CD4-positive, CD25-positive, alpha-beta regulatory T cell (primary cell): ENCODE results near the gene FREM1. TPM values are rescaled to one million over a fixed set of nuclear protein-coding genes. Genes with fewer than 3 reads are reported as not detected.

Source experiments
- ATAC-seq, 2 donors: fragments of 150-1000 bp; cut with Tn5 transposase; one replicate each; pipeline ENCODE4 v1.10.0; 2021; ENCODE audit warnings: low read depth in 2 of 2, moderate number of reproducible peaks in 2 of 2, moderate library complexity in 1 of 2
- DNase-seq, 3 donors: peaks; one replicate each; pipeline versions ENCODE4 v3.0.0 to v3.0.0-alpha.2; 2012 to 2022; ENCODE audit warnings: mixed read lengths in 1 of 3
- H3K27ac ChIP-seq: one replicate; pipeline ENCODE4 v1.7.0; 2013; ENCODE audit warnings: mild to moderate bottlenecking, low read length; ENCODE audit not compliant: insufficient read depth, poor library complexity, severe bottlenecking
- H3K27me3 ChIP-seq: one replicate; pipeline ENCODE4 v1.7.0; 2013; ENCODE audit warnings: low read length; ENCODE audit not compliant: control insufficient read depth, insufficient read depth
- H3K36me3 ChIP-seq: one replicate; pipeline ENCODE4 v1.7.0; 2013; ENCODE audit warnings: mild to moderate bottlenecking, low read length, moderate library complexity; ENCODE audit not compliant: control insufficient read depth, insufficient read depth
- H3K4me1 ChIP-seq: 2 replicates; pipeline ENCODE4 v1.7.0; 2013; ENCODE audit warnings: mild to moderate bottlenecking, low read length; ENCODE audit not compliant: insufficient read depth, control insufficient read depth, poor library complexity, severe bottlenecking
- H3K4me3 ChIP-seq: one replicate; pipeline ENCODE4 v1.7.0; 2013; ENCODE audit warnings: low read depth, mild to moderate bottlenecking, low read length, moderate library complexity
- H3K9me3 ChIP-seq, 2 experiments: 1 replicate in 1 of 2; 2 replicates in 1 of 2; pipeline ENCODE4 v1.7.0; 2013; ENCODE audit warnings: low read length in 2 of 2, mild to moderate bottlenecking in 1 of 2, moderate library complexity in 1 of 2; ENCODE audit not compliant: control insufficient read depth in 2 of 2
- H3K27ac Mint-ChIP-seq, 3 donors: one replicate each; pipeline ENCODE4 v1.8.0; 2020 to 2022; ENCODE audit warnings: mild to moderate bottlenecking in 3 of 3, mixed read lengths in 3 of 3, moderate library complexity in 2 of 3
- H3K27me3 Mint-ChIP-seq: one replicate; pipeline ENCODE4 v1.8.0; 2022; ENCODE audit warnings: mild to moderate bottlenecking, mixed read lengths
- H3K36me3 Mint-ChIP-seq: one replicate; pipeline ENCODE4 v1.8.0; 2020; ENCODE audit warnings: mixed read lengths
- H3K4me1 Mint-ChIP-seq, 4 donors: one replicate each; pipeline ENCODE4 v1.8.0; 2020 to 2022; ENCODE audit warnings: mixed read lengths in 4 of 4, mild to moderate bottlenecking in 1 of 4
- H3K4me3 Mint-ChIP-seq, 4 donors: one replicate each; pipeline ENCODE4 v1.8.0; 2020 to 2022; ENCODE audit warnings: mild to moderate bottlenecking in 4 of 4, mixed read lengths in 4 of 4, moderate library complexity in 3 of 4
- H3K9me3 Mint-ChIP-seq, 7 donors: one replicate each; pipeline ENCODE4 v1.8.0; 2020 to 2022; ENCODE audit warnings: mixed read lengths in 7 of 7, mild to moderate bottlenecking in 3 of 7, moderate library complexity in 2 of 7
- polyA plus RNA-seq, 4 donors: library from polyadenylated mRNA; unstranded; fragments of 300-500 nt; fragmentation: Illumina TruSeq; gene quantifications; one replicate each; pipeline ENCODE4 v1.2.3, GENCODE V29; 2021
- total RNA-seq: library from RNA; stranded (reverse); gene quantifications from one replicate; pipeline ENCODE4 v1.2.3, GENCODE V29; 2022

FREM1 gene
- total and polyA plus RNA-seq, 5 donors from 2014 or later = 0.67 TPM; not detected in 4

DNA sequence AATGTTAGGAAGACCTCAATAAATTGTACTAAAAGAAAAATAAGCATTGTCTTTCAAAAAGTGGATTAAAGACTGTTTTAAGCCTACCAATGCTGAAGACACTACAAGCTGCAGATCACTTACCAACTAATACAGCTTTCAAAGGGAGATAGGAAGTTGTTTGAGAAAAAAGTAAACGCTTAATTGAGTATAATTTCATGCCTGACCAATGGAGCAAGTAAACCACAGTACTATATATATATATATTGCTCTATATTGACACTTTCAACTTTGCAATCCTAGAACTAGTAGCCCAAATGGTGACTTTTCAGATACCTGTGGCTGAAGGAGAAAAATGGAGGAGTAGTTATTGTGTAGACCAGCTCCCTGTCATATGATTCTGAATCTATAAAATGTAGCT lies 85.7 kb downstream of the FREM1 start:
- Histone ChIP-seq H3K4me3 (no peak overlapping the region), H3K27me3 (no peaks in the 10 kb centered on the region), H3K36me3 (no peaks in the 10 kb centered on the region), H3K9me3 (no peaks in the 10 kb centered on the region), H3K27ac (no peak overlapping the region), H3K4me1 (no peaks in the 10 kb centered on the region)
- H3K36me3 Mint-ChIP-seq = no peaks in the 10 kb centered on the region
- ATAC-seq = no peak
- no peak overlapping the region for H3K27ac Mint-ChIP-seq
- H3K27me3 Mint-ChIP-seq = peaks cover 6% of the 10 kb centered on the region
- H3K9me3 Mint-ChIP-seq = peaks cover 0 to 4% (median 0%) of the 10 kb centered on the region in 7 donors
- no peaks in the 10 kb centered on the region for H3K4me1 Mint-ChIP-seq
- no peak for DNase-seq
- H3K4me3 Mint-ChIP-seq = no peak overlapping the region

DNA sequence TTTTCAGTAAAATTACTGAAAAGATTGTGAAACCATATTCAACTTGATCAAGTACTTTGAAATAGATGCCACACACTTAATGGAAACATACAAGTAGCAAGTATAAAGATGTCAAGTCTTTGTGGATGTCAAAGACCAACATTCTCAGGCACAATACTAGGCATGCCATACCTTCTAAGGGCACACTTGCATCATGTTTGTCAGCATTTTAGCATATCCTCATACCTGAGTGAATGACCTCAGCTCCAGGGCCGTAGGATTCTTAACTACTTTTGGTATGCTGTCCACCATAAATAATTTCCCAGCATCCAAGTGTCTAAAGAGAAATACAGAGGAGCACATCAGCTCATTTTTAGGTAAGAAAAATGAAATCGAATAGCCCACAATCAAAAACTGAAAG lies 86.4 kb downstream of the FREM1 start:
- no peak overlapping the region for H3K4me3 Mint-ChIP-seq
- H3K27me3 ChIP-seq = no peaks in the 10 kb centered on the region
- ATAC-seq (no peak), DNase-seq (no peak)
- no peak overlapping the region for H3K27ac Mint-ChIP-seq
- no peaks in the 10 kb centered on the region for H3K4me1 Mint-ChIP-seq
- no peaks in the 10 kb centered on the region for H3K36me3 Mint-ChIP-seq
- H3K27me3 Mint-ChIP-seq = peaks cover 11% of the 10 kb centered on the region
- H3K36me3 ChIP-seq = no peaks in the 10 kb centered on the region
- H3K9me3 ChIP-seq = no peaks in the 10 kb centered on the region
- no peak overlapping the region for H3K27ac ChIP-seq
- H3K9me3 Mint-ChIP-seq = peaks cover 0 to 3% (median 0%) of the 10 kb centered on the region in 7 donors
- no peak overlapping the region for H3K4me3 ChIP-seq
- H3K4me1 ChIP-seq = no peaks in the 10 kb centered on the region

DNA sequence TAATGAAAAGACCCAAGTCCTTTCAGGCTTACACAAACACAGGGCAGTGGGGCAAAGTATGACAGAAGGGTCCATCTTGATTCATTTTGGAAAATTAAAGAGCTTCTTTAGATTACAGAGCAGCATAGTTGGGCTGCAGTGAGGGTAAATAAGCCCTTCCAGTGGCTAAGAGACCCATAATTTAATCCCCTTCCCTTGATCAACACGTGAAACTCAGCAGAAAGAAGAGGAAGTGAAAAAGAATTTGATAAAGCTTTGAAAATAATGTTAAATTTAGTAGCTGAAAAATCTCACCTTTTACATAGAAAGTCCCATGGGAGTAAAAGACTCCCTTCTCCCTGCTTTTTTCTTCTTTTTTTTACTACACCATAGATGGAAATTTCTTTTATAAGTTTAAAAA lies 87.6 kb downstream of the FREM1 start:
- no peak for DNase-seq
- Histone ChIP-seq H3K4me3 (no peak overlapping the region), H3K27me3 (no peaks in the 10 kb centered on the region), H3K4me1 (no peaks in the 10 kb centered on the region), H3K27ac (no peak overlapping the region), H3K9me3 (no peaks in the 10 kb centered on the region), H3K36me3 (no peaks in the 10 kb centered on the region)
- H3K27ac Mint-ChIP-seq = no peak overlapping the region
- no peaks in the 10 kb centered on the region for H3K36me3 Mint-ChIP-seq
- no peaks in the 10 kb centered on the region for H3K4me1 Mint-ChIP-seq
- peaks cover 14% of the 10 kb centered on the region for H3K27me3 Mint-ChIP-seq
- H3K4me3 Mint-ChIP-seq = no peak overlapping the region
- ATAC-seq = no peak
- peaks cover 0 to 2% (median 0%) of the 10 kb centered on the region in 7 donors for H3K9me3 Mint-ChIP-seq

DNA sequence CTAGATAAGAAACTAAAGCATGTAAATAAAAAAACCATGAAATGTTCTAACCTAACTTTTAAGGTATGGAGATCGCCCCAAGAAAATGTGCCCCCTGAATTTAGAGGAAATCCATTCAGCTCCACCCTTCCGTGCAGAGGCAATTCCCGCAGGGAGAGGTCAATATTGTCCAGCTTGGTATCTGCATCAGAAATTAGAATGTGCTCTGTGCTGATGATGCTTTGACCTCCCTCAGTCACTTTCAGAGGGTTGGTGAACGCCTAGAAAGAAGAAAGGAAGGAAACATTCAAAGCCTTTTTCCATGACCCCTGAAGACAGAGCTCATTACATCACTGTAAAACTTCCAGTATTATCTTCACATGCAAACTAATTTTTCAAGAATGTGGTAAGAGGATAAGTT lies 91.0 kb downstream of the FREM1 start:
- ATAC-seq = no peak
- Histone ChIP-seq H3K4me1 (no peaks in the 10 kb centered on the region), H3K9me3 (no peaks in the 10 kb centered on the region), H3K27ac (no peak overlapping the region), H3K27me3 (no peaks in the 10 kb centered on the region), H3K4me3 (no peak overlapping the region), H3K36me3 (no peaks in the 10 kb centered on the region)
- no peak for DNase-seq
- no peak overlapping the region for H3K27ac Mint-ChIP-seq
- H3K9me3 Mint-ChIP-seq = peaks cover 0 to 3% (median 0%) of the 10 kb centered on the region in 7 donors
- peaks cover 14% of the 10 kb centered on the region for H3K27me3 Mint-ChIP-seq
- no peak overlapping the region for H3K4me3 Mint-ChIP-seq
- H3K4me1 Mint-ChIP-seq = no peaks in the 10 kb centered on the region
- no peaks in the 10 kb centered on the region for H3K36me3 Mint-ChIP-seq

DNA sequence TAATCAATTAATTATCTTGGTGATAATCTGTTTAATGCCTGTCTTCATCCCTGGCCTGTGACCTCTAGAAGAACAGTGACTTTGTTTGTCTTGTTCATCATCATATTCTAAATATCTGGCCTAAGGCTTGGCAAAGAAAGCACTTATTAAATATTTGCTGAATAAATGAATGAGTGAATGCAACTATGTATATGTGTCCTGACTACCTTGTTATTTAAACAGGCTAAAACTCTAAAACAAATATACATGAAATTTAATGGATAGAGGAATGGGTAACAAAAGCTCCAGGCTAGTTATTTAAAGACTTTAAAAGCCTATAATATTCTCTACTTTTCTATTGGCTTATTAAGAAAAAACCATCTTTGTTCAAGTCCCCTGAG lies 96.0 kb downstream of the FREM1 start:
- H3K36me3 Mint-ChIP-seq = no peaks in the 10 kb centered on the region
- Histone ChIP-seq H3K9me3 (no peaks in the 10 kb centered on the region), H3K27me3 (peaks cover 3% of the 10 kb centered on the region), H3K4me1 (no peaks in the 10 kb centered on the region), H3K36me3 (no peaks in the 10 kb centered on the region), H3K27ac (no peak overlapping the region), H3K4me3 (no peak overlapping the region)
- H3K27me3 Mint-ChIP-seq = peaks cover 7% of the 10 kb centered on the region
- no peaks in the 10 kb centered on the region for H3K4me1 Mint-ChIP-seq
- no peak overlapping the region for H3K27ac Mint-ChIP-seq
- DNase-seq = no peak
- peaks cover 0 to 3% (median 0%) of the 10 kb centered on the region in 7 donors for H3K9me3 Mint-ChIP-seq
- H3K4me3 Mint-ChIP-seq = no peak overlapping the region
- no peak for ATAC-seq

DNA sequence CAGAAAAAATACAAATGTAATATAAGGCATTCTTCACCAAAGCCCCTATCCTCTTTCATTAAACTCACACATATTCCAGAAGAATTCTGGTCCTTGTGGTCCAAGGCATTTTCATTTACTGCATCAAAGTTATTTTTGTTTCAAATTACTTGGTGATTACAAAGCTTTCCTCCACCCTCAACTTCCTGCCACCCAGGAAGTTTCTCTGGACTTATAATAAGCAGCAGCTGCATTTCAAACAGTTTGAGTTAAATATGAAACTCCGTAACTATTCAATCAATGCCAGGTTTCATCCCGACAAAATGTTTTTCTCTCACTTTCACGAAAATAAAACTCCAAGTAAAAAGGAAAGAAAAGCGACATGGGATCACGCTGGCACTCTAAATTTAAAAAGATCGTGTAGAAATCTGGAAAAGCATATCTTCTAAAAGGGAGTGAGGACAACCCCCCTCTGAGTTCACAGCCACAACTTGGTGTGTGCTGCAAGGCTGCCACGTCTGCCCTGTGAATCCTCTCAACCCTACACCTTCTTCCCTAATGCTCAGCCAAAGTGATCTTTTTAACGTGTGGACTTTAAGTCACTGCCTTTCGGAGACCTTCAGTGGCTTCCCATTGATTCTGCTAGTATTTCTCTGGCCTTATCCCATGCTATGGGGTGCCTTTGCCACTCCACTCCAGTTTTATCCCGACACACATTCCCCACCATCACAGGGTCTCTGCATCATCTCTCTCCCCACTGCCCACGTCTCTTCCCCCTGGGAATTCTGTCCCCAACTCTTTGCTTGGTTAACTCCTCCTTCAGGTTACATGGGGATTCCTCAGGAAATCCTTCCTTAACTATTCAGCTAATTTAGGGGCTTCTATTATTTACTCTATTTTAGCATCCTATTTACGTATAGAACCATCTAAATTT lies 96.6 kb downstream of the FREM1 start:
- H3K9me3 Mint-ChIP-seq = peaks cover 0 to 5% (median 0%) of the 10 kb centered on the region in 7 donors
- peaks cover under 1% of the 10 kb centered on the region for H3K27me3 Mint-ChIP-seq
- Histone ChIP-seq H3K9me3 (no peaks in the 10 kb centered on the region), H3K4me1 (no peaks in the 10 kb centered on the region), H3K27me3 (peaks cover 3% of the 10 kb centered on the region), H3K4me3 (no peak overlapping the region), H3K27ac (no peak overlapping the region), H3K36me3 (no peaks in the 10 kb centered on the region)
- DNase-seq (no peak), ATAC-seq (no peak)
- no peaks in the 10 kb centered on the region for H3K36me3 Mint-ChIP-seq
- no peak overlapping the region for H3K4me3 Mint-ChIP-seq
- H3K27ac Mint-ChIP-seq = no peak overlapping the region
- no peaks in the 10 kb centered on the region for H3K4me1 Mint-ChIP-seq

DNA sequence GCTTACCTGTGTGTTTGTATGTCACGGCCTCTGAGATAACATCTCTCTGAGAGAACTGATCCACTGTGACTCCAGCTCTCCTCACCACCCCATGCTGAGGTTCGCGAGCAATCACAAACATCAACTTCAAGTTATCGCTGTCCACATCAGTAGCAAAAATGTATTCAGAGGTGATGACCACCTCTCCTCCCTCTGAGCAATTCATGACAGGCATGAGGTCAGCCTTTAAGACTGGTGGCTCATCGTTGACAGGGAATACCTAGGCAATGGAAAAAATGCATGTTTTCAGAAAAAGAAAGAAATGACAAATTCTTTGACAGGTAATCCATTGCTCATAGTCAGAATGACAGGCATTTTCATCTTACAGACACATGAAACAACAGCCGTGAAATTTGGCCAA lies 97.4 kb downstream of the FREM1 start:
- H3K36me3 Mint-ChIP-seq = no peaks in the 10 kb centered on the region
- H3K27ac ChIP-seq = no peak overlapping the region

DNA sequence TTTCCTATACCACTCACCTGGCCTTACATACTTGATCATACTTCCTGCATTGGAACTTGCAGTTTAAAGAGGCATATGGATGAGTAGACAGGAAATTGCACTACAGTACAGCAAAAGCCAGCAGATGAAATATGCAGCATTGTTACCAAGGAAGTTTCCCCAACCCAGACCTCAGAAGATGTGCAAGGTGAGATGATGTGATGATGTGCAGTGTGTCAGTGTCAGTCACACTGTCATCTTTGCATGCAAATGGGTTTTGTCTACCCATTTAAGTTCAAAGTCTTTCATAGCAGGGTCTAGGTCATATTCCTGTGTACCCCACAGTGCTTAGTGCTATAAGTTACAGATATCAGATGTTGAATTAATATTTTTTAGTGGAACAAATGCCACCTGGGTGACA lies 98.4 kb downstream of the FREM1 start:
- no peak for ATAC-seq
- no peaks in the 10 kb centered on the region for H3K36me3 ChIP-seq
- Mint-ChIP-seq H3K36me3 (no peaks in the 10 kb centered on the region), H3K4me3 (no peak overlapping the region), H3K27ac (no peak overlapping the region), H3K4me1 (no peaks in the 10 kb centered on the region), H3K27me3 (no peaks in the 10 kb centered on the region), H3K9me3 (peaks cover 0 to 5% (median 0%) of the 10 kb centered on the region in 7 donors)
- H3K9me3 ChIP-seq = no peaks in the 10 kb centered on the region
- DNase-seq = no peak
- H3K4me3 ChIP-seq = no peak overlapping the region
- no peaks in the 10 kb centered on the region for H3K4me1 ChIP-seq
- peaks cover 3% of the 10 kb centered on the region for H3K27me3 ChIP-seq
- H3K27ac ChIP-seq = no peak overlapping the region

More for the DNA sequence above, 97.4 kb downstream of the FREM1 start:
- ATAC-seq (no peak), DNase-seq (no peak)
- H3K4me1 Mint-ChIP-seq = no peaks in the 10 kb centered on the region
- no peak overlapping the region for H3K4me3 ChIP-seq
- H3K27me3 Mint-ChIP-seq = no peaks in the 10 kb centered on the region
- H3K36me3 ChIP-seq = no peaks in the 10 kb centered on the region
- peaks cover 3% of the 10 kb centered on the region for H3K27me3 ChIP-seq
- no peaks in the 10 kb centered on the region for H3K4me1 ChIP-seq
- no peak overlapping the region for H3K4me3 Mint-ChIP-seq
- peaks cover 0 to 5% (median 0%) of the 10 kb centered on the region in 7 donors for H3K9me3 Mint-ChIP-seq
- no peaks in the 10 kb centered on the region for H3K9me3 ChIP-seq
- H3K27ac Mint-ChIP-seq = no peak overlapping the region
